ENCODE results near the gene EHD1.

Gene EHD1

GRCh38 chr11:64916040-64916774, 37.8 kb upstream of the EHD1 start:
- no peak for TF ChIP-seq CTCF (IDR thresholded peaks at IDR 0.05; ENCODE audit: low read depth, low read length, missing control alignments)
- peak overlapping the region; percentile 95 for H3K4me3 ChIP-seq (replicated peaks; ENCODE audit: low read depth, low read length)
- DNase-seq (ENCODE audit: extremely low read depth, low read depth), result peak; percentile 30

GRCh38 chr11:64915376-64915887, 37.0 kb upstream of the EHD1 start:
- H3K4me3 ChIP-seq (replicated peaks; ENCODE audit: low read depth, low read length), result peak overlapping the region; percentile 95
- TF ChIP-seq CTCF (IDR thresholded peaks at IDR 0.05; ENCODE audit: low read depth, low read length, missing control alignments), result no peak

GRCh38 chr11:64914123-64914522, 35.7 kb upstream of the EHD1 start:
- no peak for TF ChIP-seq CTCF (IDR thresholded peaks at IDR 0.05; ENCODE audit: low read depth, low read length, missing control alignments)
- DNase-seq (ENCODE audit: extremely low read depth, low read depth), result no peak
- H3K4me3 ChIP-seq (replicated peaks; ENCODE audit: low read depth, low read length), result no peak overlapping the region

More at GRCh38 chr11:64915376-64915887, 37.0 kb upstream of the EHD1 start:
- DNase-seq (ENCODE audit: extremely low read depth, low read depth), result no peak

- no peak overlapping the region for H3K4me3 ChIP-seq (replicated peaks; ENCODE audit: low read depth, low read length)
- no peak for DNase-seq (ENCODE audit: extremely low read depth, low read depth)
- no peak for TF ChIP-seq CTCF (IDR thresholded peaks at IDR 0.05; ENCODE audit: low read depth, low read length, missing control alignments)
Measured at GRCh38 chr11:64913171-64913727, 34.8 kb upstream of the EHD1 start.

GRCh38 chr11:64911689-64912088, 33.3 kb upstream of the EHD1 start:
- H3K4me3 ChIP-seq (replicated peaks; ENCODE audit: low read depth, low read length), result no peak overlapping the region
- DNase-seq (ENCODE audit: extremely low read depth, low read depth), result no peak
- no peak for TF ChIP-seq CTCF (IDR thresholded peaks at IDR 0.05; ENCODE audit: low read depth, low read length, missing control alignments)

GRCh38 chr11:64911142-64911541, 32.7 kb upstream of the EHD1 start:
- no peak for TF ChIP-seq CTCF (IDR thresholded peaks at IDR 0.05; ENCODE audit: low read depth, low read length, missing control alignments)
- H3K4me3 ChIP-seq (replicated peaks; ENCODE audit: low read depth, low read length), result no peak overlapping the region
- no peak for DNase-seq (ENCODE audit: extremely low read depth, low read depth)

Data from HFF-Myc (cell line).